ENCODE results near the gene NOTCH3.

NOTCH3 gene

GRCh38 chr19:15116856-15117255 is 83.9 kb downstream of the NOTCH3 start:
- H3K4me1 ChIP-seq (ENCODE audit: insufficient read depth, low read length) = no peaks in the 10 kb centered on the region
- no peak for ATAC-seq (ENCODE audit: insufficient read depth, low read depth)
- TF ChIP-seq, protein P1, sequence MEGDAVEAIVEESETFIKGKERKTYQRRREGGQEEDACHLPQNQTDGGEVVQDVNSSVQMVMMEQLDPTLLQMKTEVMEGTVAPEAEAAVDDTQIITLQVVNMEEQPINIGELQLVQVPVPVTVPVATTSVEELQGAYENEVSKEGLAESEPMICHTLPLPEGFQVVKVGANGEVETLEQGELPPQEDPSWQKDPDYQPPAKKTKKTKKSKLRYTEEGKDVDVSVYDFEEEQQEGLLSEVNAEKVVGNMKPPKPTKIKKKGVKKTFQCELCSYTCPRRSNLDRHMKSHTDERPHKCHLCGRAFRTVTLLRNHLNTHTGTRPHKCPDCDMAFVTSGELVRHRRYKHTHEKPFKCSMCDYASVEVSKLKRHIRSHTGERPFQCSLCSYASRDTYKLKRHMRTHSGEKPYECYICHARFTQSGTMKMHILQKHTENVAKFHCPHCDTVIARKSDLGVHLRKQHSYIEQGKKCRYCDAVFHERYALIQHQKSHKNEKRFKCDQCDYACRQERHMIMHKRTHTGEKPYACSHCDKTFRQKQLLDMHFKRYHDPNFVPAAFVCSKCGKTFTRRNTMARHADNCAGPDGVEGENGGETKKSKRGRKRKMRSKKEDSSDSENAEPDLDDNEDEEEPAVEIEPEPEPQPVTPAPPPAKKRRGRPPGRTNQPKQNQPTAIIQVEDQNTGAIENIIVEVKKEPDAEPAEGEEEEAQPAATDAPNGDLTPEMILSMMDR (IDR thresholded peaks at IDR 0.05; ENCODE audit: borderline replicate concordance, extremely low read depth, low read length, poor library complexity, severe bottlenecking) = no peak
- no peak for TF ChIP-seq EZH2 (IDR thresholded peaks at IDR 0.05; ENCODE audit: borderline replicate concordance, low read depth, low read length, severe bottlenecking)

DNA sequence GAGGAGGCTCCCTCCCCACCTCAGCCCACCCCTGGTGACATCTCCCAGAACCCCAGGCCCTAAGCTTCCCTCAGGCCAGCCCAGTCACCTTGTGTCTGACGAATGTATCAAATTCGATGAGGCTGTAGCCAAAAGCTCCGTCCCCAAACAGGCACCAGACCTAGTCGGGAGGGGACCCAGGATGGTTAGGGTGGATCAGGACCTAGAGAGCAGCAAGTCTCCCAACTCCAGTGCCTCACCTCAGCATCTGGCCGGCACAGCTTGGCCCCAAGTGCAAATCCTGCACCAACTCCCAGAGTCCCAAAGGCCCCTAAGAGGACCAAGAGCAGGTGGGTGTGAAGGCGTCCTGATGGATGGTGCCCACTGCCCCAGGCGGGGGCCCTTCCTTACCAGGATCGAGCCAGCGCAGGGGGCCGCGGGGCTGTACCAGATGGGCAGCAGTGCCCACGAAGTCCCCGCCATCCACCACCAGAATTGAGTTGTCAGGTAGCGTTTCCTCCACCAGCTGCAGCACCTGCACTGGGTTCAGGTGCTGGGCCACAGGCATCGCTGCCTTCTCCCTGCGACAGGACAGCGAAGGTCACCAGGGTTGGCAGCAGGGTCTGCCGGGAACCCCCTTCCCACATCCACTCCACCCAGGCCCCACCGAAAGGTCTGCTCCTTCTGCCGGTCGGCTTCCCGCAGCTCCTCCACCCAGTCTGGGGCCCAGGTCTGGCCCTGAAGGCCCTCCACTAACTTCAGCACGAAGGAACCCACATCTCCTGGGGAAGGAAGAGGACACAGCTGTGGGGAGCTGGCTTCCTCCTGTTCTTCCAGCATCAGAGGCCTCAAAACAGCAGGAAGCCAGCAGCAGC is 84.8 kb downstream of the NOTCH3 start:
- no peak overlapping the region for H3K9ac ChIP-seq (ENCODE audit: low read depth, low read length)
- no peaks in the 10 kb centered on the region for H3K9me3 ChIP-seq (ENCODE audit: insufficient read depth, low read length, severe bottlenecking)
- TF ChIP-seq EZH2 (IDR thresholded peaks at IDR 0.05; ENCODE audit: borderline replicate concordance, low read depth, low read length, severe bottlenecking) = no peak
- TF ChIP-seq, protein P1 (IDR thresholded peaks at IDR 0.05; ENCODE audit: borderline replicate concordance, extremely low read depth, low read length, poor library complexity, severe bottlenecking) = no peak
- no peaks in the 10 kb centered on the region for H3K79me2 ChIP-seq (ENCODE audit: insufficient read depth, low read length)
- ATAC-seq (ENCODE audit: insufficient read depth, low read depth) (no peak), DNase-seq (no peak)
- H3K4me2 ChIP-seq (ENCODE audit: insufficient read depth, low read length) = no peak overlapping the region
- no peaks in the 10 kb centered on the region for H3K4me1 ChIP-seq (ENCODE audit: insufficient read depth, low read length)
- no peak overlapping the region for H3K4me3 ChIP-seq (ENCODE audit: low read depth in 1 of 2, low read length in 2 of 2)
- no peak overlapping the region for H2AFZ ChIP-seq (ENCODE audit: low read depth, low read length)
- H4K20me1 ChIP-seq (ENCODE audit: insufficient read depth, low read length) = peaks cover 5% of the 10 kb centered on the region; the same call in 1 of the 2 replicates
- no peak overlapping the region for H3K27ac ChIP-seq (ENCODE audit: low read length)
- H3K36me3 ChIP-seq (ENCODE audit: insufficient read depth, low read length) = peaks cover 65% of the 10 kb centered on the region
- no peaks in the 10 kb centered on the region for H3K27me3 ChIP-seq (ENCODE audit: insufficient read depth, low read length, poor library complexity)

More at GRCh38 chr19:15116856-15117255, 83.9 kb downstream of the NOTCH3 start:
- no peaks in the 10 kb centered on the region for H3K79me2 ChIP-seq (ENCODE audit: insufficient read depth, low read length)
- H3K9me3 ChIP-seq (ENCODE audit: insufficient read depth, low read length, severe bottlenecking) = no peaks in the 10 kb centered on the region
- no peak overlapping the region for H3K27ac ChIP-seq (ENCODE audit: low read length)
- H3K27me3 ChIP-seq (ENCODE audit: insufficient read depth, low read length, poor library complexity) = no peaks in the 10 kb centered on the region
- peaks cover 68% of the 10 kb centered on the region for H3K36me3 ChIP-seq (ENCODE audit: insufficient read depth, low read length)
- no peak overlapping the region for H3K9ac ChIP-seq (ENCODE audit: low read depth, low read length)
- peaks cover 5% of the 10 kb centered on the region; the same call in 1 of the 2 replicates for H4K20me1 ChIP-seq (ENCODE audit: insufficient read depth, low read length)
- no peak overlapping the region for H3K4me2 ChIP-seq (ENCODE audit: insufficient read depth, low read length)
- H2AFZ ChIP-seq (ENCODE audit: low read depth, low read length) = no peak overlapping the region
- H3K4me3 ChIP-seq (ENCODE audit: low read depth in 1 of 2, low read length in 2 of 2) = no peak overlapping the region
- no peak for DNase-seq

DNA sequence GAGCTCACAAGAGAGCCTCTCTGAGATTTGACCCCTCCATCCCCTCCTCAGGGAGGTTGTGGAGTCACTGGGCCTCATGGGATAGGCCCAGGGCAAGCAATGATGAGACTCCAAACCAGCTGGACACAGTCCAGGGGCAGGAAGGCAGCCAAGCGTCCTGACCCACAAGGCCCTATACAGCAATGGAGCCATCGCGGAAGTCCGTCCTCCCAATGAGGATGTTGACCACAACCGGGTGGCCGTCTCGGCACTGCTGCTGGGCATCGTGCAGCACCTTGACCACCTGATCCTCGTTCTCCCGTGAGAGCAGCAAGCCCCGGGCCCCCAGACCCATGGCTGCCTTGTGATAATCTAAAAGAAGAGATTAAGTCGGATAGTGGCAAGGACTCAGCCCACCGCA is 85.7 kb downstream of the NOTCH3 start:
- no peak overlapping the region for H3K27ac ChIP-seq (ENCODE audit: low read length)
- H3K36me3 ChIP-seq (ENCODE audit: insufficient read depth, low read length) = peaks cover 56% of the 10 kb centered on the region
- no peak overlapping the region for H2AFZ ChIP-seq (ENCODE audit: low read depth, low read length)
- no peaks in the 10 kb centered on the region for H3K27me3 ChIP-seq (ENCODE audit: insufficient read depth, low read length, poor library complexity)
- ATAC-seq (ENCODE audit: insufficient read depth, low read depth) = no peak
- H3K79me2 ChIP-seq (ENCODE audit: insufficient read depth, low read length) = no peaks in the 10 kb centered on the region
- TF ChIP-seq EZH2 (IDR thresholded peaks at IDR 0.05; ENCODE audit: borderline replicate concordance, low read depth, low read length, severe bottlenecking) = no peak
- TF ChIP-seq, protein P1 (IDR thresholded peaks at IDR 0.05; ENCODE audit: borderline replicate concordance, extremely low read depth, low read length, poor library complexity, severe bottlenecking) = no peak
- DNase-seq = no peak
- H3K4me1 ChIP-seq (ENCODE audit: insufficient read depth, low read length) = no peaks in the 10 kb centered on the region
- H4K20me1 ChIP-seq (ENCODE audit: insufficient read depth, low read length) = peaks cover 3% of the 10 kb centered on the region; the same call in 1 of the 2 replicates
- H3K9ac ChIP-seq (ENCODE audit: low read depth, low read length) = no peak overlapping the region
- H3K4me2 ChIP-seq (ENCODE audit: insufficient read depth, low read length) = no peak overlapping the region
- no peak overlapping the region for H3K4me3 ChIP-seq (ENCODE audit: low read depth in 1 of 2, low read length in 2 of 2)
- no peaks in the 10 kb centered on the region for H3K9me3 ChIP-seq (ENCODE audit: insufficient read depth, low read length, severe bottlenecking)
